GM21447 (cell line): ENCODE measurements around the gene ADGRB3.
A peak's percentile ranks its signal among the peaks of the same experiment; 100 is the strongest.

Source experiments
- ATAC-seq: cut with Tn5 transposase; IDR thresholded peaks from one replicate; pipeline ENCODE4 v1.9.1; 2021; ENCODE audit not compliant: unreplicated experiment

The ADGRB3 gene

DNA sequence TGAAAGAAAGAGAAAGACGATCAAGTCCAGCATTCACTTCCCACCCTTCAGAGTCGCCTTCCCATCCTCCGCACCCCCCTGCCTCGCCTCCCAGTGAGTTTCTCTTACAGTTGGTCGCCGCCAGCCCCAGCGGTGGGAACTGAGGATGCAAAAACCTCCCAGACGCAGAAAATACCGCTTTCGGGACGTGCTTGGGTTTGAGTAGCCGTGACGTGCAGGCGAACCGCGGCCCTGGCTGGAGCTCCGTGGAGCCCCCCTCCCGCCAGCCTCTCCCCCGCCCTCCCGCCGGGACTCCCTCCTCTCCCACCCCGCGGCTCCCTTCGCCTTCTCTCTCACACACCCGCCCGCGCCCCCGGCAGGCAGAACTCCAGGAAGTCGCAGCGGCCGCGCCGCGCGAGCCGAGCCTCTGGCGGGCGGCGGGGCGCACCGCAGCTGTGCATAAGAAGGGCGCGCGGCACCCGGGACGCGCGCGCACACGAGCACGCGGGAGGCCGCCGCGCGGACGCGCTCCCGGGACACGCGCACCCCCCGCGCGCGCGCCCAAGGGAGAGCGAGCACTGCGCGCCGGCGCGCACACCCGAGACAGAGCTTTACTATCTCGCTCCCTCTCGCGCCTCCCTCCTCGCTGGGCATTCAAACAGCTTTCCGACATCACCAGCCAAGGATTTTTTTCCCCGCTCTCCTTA lies at the start of gene ADGRB3:
Gene ADGRB3, plus strand, starts transcription at position 557 of the 686 bp plus-strand sequence. CDS start 3,394 bp downstream, outside the sequence.
- peak; percentile 70 for ATAC-seq

DNA sequence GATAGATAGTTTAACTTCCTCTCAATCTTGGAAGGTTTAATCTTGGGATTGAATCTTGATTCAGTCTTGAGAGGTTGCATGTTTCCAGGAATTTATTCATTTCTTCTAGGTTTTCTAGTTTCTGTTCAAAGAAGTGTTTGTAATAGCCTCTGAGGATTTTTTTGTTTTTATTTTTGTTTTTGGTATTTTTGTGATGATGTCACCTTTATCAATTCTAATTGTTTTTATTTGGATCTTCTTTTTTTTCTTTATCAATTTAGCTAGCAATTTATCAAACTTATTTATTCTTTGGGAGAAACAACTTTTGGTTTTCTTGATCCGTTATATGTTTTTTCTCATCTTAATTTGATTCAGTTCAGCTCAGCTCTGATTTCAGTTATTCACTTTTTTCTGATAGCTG lies 41.5 kb upstream of the ADGRB3 start:
- ATAC-seq: no peak

DNA sequence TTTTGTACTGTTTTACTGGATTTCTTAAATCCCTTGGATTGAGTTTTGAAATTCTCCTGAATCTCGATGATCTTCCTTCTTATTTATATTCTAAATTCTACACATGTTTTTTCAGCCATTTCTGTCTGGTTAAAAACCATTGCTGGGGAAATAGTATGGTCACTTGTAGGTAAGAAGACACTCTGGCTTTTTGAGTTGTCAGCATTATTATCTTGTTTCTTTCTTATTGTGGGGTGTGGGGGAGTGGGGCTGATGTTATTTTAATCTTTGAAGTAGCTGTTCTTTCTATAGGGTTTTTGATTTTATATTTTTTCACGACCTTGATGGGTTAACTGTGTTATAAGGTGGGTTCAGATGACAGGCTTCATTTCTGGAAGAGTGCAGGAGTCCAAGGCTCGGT lies 37.4 kb upstream of the ADGRB3 start:
- no peak for ATAC-seq

DNA sequence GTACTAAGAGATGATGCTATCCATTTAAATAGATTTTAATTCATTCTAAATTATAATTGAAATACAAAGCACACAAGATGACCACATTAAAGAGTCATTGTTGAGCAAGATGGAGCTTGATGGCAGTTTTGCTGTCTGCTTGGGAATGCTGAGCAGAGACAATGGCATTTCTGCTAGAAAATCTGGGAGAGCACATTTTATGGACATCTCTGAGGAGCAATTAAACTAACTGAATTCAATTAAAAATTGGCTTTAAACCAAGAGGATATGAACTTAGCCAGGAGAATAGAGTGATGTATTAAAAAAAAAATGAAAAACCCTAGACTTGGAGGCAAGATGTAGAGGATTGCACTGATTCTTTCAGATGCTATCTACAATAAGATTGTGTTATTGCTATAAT lies 19.1 kb upstream of the ADGRB3 start:
- no peak for ATAC-seq

DNA sequence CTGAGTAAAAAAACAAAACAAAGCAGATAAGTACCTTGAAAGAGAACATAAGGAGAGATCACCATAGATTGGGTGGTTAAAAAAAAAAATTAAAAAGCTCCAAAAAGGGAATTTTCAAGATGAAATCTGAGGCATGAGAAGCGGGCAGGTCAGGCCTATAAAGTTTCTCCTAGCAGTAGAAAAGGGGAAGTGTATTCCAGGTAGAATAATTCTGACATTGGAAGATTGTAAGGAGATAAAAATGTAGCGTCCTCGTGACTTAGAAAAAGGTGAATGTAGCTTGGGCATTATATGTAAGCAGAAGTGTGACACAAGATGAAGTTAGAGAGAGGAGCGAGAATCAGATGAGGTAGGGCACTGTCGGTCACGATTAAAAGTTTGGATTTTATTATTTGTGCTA lies 9.1 kb upstream of the ADGRB3 start:
- no peak for ATAC-seq

DNA sequence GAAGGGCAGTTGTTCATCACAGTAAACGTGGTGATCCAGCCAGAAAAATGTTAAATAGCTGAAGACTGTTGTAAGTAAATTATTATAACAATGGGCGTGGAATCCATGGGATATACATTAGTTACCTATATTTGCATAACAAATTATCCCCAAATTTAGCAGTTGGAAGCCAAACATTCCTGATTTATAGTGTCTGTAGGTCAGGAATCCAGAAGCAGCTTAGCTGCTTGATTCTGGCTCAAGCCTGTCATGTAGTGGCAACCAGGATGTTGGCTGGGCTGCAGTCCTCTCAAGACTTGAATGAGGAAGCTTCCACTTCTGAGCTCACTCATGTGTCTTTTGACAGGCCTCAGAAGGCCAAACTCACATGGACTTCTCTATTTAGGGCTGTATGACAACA lies 6.9 kb upstream of the ADGRB3 start:
- no peak for ATAC-seq

DNA sequence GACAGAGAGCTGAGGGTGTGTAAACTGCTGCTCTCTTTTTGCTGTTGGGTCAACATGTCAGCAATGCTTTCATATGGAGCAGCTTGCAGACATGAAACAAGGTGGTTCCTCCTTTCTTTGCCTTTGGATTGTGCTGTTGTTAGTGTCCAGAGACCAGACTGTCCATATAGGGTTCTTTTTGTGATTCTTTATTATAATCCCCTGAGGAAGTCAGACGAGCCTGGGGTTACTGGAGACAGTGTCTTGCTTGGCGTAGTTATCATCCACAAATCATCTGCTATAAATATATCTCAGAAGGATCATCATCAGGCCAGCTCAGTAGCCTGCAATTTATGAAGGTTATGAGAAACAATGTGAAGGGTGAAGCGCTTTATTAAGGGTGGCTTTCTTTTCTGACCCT lies 2.3 kb upstream of the ADGRB3 start:
- no peak for ATAC-seq

DNA sequence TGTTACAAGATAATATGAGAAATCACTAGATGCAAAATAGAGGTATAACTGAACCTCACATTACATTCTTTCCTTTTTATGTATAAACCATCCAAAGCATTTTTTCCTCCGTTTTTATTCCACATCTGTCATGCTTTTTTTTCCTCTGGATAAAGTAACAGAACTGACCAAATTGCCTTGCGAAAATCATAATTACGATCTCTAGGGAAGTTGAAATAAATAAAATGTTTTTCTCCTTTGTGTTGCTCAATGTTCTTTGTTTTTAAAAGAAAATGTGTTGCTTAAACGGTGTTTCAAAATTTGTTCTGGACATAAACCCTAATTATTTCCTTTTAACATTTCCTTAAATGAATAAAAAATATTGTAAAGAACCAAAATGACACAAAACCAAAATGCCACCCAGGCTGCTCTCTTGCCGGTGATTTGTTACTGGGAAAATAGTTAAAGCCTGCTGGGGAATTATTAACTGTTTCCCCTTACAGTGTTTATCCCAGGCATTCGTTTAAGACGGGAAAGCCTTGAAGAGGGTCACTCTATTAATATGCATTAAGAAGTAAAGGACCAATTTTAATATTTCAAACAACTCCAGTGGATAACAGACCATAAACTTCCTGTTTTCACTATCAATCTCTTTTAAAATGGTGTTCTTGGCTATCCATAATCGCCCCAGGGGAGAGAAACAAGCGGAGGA lies 1.7 kb upstream of the ADGRB3 start:
- ATAC-seq: no peak

DNA sequence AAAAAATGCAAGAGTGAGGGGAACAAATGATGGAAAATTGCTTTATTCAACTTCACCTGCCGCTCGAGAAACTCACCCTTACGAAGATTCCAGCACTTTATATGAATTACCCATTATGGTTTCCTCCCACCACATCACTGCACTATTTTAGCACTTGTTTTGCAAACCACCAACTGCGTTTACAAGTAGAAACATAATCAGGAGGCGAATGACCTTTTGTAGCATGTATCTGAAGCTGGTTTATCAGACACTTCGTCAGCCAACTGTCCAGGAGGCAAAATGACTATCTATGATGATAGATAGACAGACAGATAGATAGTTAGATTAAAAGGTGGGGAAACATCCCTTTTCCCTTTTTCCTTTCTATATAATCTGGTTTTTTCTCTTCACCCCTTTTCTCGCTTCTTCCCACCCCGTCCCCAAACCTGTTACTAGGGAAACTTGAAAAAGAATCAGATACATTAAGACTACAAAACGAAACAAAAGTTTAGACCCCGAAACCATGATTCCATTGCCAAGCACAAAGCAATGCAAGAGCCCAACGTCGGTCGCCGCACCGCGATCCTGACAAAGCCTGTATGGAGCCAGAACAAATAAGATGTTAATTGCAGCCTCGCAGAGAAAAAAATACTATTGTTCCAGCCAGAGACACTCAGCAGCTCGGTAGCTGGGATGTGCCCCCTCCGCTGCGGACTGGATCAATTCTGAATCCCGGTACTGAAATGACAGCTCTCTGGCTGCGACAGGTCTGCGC lies 933 bp upstream of the ADGRB3 start:
- ATAC-seq: no peak

DNA sequence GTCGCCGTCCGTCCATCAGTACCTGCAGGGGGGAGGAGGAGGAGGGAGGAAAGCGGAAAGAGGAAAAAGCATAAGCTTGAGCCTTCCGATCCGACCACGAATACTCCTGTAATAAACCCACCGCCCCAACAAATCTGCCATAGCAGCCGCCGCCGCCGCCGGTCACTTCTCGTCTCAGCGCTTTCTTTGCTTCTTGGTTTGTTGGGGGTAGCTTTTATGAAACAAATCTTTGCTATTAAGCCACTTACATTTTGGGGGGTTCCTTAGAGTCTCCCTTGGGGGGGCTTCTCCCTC lies 277 bp downstream of the ADGRB3 start:
- ATAC-seq: peak; percentile 14

DNA sequence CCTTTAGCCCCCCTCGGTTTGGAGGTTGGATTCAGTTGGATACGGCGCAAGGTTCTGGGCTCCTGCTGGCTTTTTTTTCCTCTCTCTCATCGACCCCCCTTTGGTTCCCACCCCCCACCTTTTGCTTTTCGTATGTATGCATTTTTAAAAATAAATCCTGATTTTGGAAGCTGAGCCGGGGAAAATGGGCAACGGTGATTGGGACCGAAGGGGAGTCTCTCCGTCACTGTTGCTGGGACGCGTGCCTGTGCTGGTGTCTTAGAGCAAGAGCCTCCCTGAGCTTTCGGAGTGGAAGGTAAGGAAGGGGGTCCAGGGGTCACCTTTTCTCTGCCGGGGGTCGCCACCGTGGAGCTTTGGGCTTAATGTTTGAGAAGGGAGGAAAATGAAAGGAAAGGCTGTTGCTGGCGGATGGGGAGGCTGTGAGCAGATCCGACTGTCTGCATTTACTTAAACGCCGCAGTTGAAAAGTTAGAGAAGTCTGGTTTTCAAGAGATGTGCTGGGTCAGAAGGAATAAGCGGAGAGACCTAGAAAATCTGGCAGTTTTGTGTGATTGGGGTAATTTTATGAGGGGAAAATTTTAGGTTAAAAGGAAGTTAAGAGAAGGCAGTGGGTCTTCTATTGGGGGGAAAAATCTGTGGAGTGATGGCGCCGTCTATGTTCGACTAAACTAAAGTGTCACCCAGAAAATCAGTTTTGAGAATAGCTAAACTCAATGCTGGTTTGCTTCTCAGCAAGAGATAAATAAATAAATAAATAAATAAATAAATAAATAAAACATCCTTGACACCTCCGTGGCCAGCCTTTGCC lies 828 bp downstream of the ADGRB3 start:
- no peak for ATAC-seq

DNA sequence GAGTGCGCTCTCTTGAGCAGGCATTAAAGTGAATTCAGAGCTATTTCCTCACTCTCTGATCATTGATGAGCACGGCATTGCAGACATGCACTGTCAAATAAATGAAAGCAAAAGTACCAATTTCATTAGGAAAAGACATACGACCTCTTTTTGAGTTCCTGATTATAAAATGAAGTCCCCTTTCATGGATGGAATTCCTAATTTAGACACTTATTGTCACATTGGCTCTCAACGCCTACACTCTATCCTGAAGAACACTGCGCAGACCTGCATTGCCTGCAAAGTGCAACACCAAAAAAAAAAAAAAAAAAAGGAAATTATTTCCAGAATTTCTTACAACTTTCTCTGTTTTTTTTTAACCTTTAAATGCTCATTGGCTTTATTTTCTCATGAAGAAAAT lies 1.6 kb downstream of the ADGRB3 start:
- no peak for ATAC-seq

DNA sequence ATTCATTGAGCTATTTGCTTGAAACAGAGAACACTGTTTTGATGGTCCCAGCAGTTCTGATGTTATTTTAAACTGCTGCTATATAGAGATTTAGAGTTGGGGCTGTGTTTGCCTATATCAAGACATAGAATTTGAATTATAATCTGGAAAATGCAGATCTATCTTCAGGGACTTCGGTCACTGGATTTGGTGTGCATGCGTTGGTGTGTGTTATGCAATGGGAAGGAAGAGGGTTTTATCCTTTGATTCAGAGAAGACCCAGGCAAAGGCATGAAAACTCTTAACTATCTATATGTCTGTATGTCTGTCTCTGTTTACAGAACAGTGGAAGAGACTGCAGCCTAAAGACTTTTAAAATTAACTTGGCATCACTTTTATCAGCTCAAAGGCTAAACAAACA lies 2.0 kb downstream of the ADGRB3 start:
- ATAC-seq: no peak

DNA sequence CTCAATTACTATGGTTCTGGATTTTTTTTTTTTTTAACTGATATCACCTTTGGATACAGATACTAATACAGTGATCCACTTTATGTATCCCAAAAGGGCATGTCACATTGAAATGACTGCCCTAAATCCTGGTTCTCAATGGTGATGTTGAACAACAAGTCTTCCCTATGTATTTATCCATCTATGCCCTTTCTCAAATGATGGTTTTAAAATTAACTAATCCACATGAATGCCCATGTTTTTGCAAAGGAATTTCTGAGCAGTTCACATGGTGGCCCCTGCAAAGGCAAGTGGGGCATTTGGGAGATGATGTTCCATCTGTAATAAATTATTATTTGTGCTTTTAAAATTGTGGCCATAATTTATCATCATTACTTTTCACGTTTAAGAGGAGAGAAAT lies 2.7 kb downstream of the ADGRB3 start:
- no peak for ATAC-seq

DNA sequence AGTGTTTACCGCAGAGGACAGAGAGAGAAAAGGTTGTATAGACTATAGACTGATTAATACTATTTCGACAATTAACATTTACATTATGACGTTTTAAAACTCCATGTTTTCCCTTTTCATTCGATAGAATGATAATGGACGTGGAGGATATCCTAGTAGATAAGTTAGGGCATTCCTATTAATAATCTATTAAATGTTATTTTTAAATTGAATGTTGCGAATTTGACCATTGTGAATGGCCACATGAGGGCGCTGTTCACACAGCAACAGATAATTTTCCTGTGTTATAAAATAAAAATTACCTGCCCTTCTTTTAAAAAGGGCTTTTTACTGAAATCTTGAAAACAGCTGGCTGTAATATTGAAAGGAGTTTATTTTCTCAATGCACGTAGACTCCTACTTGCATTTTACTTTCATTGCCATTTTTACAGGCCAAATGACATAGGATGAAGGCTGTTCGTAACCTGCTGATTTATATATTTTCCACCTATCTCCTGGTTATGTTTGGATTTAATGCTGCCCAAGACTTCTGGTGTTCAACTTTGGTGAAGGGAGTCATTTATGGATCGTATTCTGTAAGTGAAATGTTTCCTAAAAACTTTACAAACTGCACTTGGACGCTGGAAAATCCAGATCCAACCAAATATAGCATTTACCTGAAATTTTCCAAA lies 3.3 kb downstream of the ADGRB3 start:
- ATAC-seq: no peak

DNA sequence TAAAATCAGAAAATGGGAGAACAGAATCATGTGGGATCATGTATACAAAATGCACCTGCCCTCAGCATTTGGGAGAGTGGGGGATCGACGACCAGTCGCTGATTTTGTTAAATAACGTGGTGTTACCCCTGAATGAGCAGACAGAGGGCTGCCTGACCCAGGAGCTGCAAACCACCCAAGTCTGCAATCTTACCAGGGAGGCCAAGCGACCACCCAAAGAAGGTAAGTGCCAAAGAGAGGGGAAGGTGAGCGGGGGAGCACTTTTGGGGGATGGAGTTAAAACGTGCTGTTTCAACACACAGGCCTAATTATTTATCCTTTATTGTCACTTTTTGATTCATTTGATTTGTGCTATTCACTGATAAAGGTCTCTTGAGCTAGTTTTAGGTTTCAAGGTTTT lies 4.1 kb downstream of the ADGRB3 start:
- no peak for ATAC-seq

DNA sequence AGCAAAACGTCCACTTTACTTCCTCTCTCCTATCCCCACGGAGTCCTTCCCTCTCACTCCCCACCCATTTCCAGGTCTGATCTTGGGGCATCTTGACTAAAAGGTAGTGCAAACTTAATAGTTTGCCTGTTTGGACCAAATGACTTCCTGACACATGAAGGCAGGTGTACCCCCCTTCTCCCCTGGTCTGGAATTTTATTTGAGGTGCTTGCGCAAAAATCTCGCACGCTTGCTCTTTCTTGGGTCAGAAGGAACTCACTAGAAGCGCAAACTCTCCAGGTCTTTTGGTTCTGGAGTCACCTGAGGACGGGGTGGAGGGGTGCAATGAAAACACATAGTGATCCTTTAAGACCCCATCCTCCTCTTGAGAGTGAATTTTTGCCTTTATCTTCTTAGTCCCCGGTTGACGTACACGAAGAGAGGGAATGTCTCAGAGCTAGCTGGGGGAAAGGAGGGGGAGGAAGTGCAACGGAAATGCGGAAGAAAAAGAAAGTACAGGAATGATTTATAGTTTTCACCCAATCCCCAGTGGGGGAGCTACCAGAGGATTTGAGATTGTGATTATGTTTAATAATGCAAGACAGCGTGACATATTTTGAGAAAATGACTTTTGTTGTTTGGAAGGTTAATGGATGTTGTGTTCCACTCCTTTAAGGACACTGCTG lies 4.9 kb downstream of the ADGRB3 start:
- no peak for ATAC-seq

DNA sequence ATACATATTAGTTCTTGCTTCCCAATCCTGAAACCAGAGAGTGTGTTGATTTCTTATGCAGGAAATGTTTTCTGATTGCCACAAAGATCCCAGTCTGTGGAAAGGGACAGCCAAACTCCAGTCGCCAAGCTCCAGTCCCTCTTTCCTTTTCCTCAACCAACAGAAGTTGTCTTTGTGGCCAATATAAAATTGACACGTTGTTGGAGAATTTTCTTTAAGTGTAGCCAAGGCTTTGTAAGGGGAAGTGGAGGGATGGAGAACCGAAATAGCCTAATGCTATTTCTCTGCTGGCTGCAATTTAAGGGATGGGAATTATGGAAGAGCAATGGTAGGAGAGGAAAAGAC lies 5.4 kb downstream of the ADGRB3 start:
- ATAC-seq: no peak

DNA sequence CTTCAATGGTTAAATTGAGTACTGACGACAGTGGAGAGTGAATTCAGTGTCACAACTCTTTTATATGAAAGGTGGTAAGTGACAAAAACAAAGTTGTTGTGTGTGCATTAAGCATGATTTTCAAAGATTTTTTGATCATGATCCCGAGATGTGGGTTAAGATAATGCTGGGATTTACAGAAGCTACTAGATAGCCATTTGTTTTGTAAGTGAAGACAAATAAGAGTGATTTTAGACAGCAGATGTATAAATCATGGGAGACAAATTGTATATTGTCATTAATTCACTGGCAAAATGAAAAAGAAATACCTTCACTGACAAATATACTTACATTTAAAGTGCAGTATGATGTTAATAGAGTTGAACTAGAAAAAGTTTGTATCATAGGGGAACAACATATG lies 6.1 kb downstream of the ADGRB3 start:
- ATAC-seq: no peak

DNA sequence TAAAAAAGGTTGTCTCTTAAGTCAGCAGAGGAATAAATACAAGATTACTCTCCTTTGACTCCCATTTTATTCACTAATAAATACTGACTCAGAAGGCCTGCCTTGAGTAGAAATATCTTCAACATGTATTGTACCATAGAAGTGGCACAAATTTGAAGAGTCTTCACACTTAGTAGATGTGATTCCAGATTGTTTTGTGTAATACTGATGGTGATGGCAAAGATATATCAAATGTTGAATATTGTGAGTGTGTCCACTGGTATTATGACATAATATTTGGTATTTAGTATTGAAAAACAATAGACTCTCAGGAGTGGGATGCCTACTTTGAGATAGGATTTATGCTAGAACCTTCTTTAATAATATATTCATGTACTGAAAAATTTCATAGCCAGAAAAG lies 7.0 kb downstream of the ADGRB3 start:
- ATAC-seq: no peak

DNA sequence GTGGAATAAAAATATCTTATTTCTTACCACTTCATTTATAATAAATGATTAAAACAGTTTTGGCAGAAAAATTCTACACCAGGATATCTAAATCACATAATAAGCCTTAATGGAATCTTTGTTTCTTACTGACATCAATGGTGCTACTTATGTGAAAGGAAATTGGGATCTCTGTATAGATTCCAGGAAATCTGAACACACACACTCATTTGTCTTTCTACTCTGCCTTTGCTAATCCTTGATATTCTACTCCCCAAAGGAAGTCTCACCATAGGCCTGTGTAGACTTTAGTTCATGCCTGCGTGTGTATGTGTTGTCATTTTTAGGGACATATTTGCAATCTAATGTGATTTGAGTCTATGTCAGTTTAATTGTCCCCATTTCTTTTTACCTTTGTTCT lies 7.9 kb downstream of the ADGRB3 start:
- no peak for ATAC-seq
